ENCODE data around the gene EML1. TPM values are rescaled to one million over a fixed set of nuclear protein-coding genes. Genes with fewer than 3 reads are reported as not detected.

EML1 gene
- polyA plus RNA-seq, 3 donors: 34.2 to 37.2 (median 34.6) TPM

DNA sequence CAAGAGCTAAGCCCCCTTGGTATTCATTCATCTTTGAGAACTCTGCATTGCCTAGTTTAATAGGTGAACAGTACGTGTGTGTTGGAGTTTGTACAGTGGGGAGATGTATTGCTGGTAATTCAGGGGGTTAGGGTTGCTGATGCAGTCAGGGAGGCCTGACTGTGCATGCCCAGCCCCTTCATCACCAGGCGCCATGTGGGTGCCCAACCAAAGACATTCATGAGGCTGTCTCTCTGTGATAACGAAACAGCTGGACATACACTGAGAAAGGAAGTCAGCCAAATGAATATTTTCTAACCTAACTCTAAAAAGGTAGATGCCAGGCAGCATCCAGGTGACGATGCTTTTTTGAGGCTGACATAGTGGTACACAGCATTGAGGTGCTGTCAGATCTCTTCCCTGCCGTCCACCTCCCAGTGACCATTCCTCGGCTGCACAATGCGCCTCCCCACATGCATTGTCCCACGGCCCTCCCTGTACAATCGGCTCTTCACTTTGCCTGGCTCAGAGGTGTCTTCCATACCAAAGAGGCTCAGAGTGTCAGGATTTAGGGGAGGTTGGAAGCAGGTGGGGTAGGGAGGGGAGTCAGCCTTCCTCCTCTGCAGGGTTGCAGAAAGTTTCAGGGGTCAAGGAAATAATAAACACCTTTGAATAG lies 19.0 kb downstream of the EML1 start:
- DNase-seq (ENCODE audit: extremely low read depth in 1 of 11, low read depth in 9 of 11, low spot score in 4 of 11): no peak

DNA sequence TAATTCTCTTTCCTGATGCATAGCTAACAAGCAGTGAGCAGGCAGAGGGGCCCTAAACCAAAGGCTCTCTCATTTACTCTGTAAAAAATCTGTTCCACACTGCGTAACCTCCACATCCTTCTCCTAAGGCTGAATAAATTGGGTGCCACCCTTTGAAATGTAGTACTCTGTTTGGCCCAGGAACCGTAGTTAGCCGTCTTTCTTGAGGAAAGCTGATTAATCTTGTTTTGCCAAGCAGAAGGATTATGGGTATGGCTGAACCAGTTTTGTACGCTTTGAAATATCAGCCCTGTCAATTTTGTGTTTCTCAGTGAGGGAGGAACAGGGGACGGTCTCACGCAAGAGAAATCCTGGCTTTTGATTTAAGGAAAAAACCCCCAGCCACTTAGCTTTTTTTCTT lies 19.7 kb downstream of the EML1 start:
- no peak for DNase-seq (ENCODE audit: extremely low read depth in 1 of 11, low read depth in 9 of 11, low spot score in 4 of 11)

DNA sequence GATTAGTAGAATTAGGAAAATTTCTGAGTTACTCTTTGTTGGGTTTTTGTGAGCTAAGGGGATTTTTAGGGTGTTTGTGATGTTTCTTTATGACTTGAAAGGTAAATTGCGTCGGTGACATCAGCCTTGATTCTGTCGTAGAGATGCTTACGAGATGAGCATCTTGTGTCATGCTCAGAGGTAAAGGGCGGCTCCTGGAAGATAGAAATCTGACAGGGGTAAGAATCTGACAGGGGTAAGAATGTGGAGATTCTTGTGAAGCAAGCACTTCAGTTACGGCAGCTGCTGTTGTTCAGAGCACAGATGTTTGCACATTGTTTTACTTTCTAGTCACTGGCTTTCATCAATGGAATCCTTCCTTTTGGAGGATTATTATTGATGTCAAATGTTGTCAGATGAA lies 22.5 kb downstream of the EML1 start:
- DNase-seq (ENCODE audit: extremely low read depth in 1 of 11, low read depth in 9 of 11, low spot score in 4 of 11): no peak

DNA sequence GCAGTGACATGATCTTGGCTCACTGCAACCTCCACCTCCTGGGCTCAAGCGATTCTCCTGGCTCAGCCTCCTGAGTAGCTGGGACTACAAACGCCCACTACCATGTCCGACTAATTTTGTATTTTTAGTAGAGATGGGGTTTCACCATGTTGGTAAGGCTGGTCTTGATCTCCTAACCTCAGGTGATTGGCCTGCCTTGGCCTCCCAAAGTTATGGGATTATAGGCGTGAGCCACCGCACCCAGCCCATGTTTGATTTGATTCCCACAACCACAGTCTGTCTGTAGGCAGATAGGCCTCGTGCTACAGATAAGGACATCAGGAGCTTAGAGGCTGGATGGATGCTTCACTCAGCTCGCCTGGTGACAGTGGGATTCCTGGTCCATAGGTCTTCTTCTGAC lies 23.0 kb downstream of the EML1 start:
- DNase-seq (ENCODE audit: extremely low read depth in 1 of 11, low read depth in 9 of 11, low spot score in 4 of 11): no peak

DNA sequence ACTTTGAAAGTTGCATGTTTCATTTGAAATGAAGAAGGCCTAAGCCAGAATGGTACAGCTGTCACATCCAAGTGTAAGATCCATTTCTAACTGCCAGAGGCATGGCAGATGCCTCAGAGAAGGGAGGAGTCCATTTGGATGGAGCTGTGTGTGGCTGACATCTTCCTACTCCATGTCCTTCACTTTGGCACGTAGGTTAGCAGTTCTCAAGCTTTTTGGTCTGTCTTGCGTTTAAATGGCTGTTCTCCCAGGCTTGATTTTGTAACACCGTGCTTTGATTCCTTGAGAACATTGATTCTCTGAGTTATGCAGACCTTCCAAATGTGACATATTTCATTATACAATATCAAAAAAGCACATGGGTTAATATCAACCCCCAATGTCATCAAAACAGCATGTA lies 23.4 kb downstream of the EML1 start:
- no peak for DNase-seq (ENCODE audit: extremely low read depth in 1 of 11, low read depth in 9 of 11, low spot score in 4 of 11)

DNA sequence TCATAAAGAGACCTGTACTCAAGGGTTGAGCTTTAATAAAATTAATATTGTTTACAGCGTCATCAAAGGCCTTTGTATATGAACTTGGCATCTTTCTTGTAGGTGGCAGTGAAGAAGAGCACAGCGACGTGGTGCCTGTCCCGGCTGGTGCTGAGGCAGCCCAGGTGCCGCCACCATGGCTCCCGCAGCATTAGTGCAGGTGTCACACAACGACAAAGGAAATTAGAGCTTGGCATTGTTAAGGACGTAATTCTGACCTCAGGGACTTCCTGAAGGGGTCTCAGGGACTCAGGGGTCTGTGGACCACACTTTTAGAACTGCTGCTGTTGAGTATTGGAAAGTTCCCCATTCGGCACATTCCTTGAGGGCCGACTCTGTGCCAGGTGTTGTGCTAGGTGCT lies 24.1 kb downstream of the EML1 start:
- no peak for DNase-seq (ENCODE audit: extremely low read depth in 1 of 11, low read depth in 9 of 11, low spot score in 4 of 11)

DNA sequence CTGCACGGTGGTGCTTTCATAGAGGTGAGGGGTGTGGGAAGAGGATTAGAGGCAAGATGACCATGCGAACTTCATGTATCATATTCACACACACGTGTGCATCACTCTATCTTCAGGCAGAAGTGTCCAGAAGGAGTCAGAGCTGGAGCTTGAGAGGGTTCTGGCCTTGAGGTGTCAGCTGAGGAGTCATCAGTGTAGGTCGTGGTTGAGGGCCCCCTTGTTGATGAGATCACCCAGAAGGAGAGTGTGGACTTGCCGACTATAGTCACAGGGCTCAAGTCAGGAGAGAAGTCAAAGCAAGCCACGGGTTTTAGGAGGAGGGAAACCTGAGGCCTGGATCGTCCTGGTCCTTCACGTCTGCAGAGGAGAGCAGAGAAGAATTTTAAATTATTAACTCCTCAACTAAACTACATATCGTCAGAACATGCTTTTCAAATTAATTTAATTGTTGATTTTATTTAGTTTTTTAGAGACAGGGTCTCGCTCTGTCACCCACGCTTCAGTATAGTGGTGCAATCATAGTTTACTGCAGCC lies 25.4 kb downstream of the EML1 start:
- DNase-seq (ENCODE audit: extremely low read depth in 1 of 11, low read depth in 9 of 11, low spot score in 4 of 11): no peak

DNA sequence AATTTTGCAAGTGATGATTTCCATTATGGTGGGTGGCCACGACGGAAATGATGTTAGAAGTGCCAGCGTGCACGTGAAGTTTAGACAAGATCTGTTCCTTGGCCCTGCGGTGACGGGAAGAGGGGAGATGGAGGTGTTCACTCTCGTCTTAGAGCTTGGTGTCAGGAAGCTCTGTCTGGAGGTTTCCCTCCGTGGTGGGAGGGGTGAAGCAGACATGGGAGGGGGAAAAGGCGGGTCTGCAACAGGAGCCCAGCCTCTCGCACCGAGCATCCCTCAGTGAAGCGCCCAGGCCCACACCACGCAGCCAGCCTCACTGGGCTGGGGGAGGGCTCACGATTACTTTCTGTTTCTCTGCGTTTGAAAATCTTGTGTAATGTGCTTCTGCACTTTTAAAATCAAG lies 26.3 kb downstream of the EML1 start:
- DNase-seq (ENCODE audit: extremely low read depth in 1 of 11, low read depth in 9 of 11, low spot score in 4 of 11): no peak

DNA sequence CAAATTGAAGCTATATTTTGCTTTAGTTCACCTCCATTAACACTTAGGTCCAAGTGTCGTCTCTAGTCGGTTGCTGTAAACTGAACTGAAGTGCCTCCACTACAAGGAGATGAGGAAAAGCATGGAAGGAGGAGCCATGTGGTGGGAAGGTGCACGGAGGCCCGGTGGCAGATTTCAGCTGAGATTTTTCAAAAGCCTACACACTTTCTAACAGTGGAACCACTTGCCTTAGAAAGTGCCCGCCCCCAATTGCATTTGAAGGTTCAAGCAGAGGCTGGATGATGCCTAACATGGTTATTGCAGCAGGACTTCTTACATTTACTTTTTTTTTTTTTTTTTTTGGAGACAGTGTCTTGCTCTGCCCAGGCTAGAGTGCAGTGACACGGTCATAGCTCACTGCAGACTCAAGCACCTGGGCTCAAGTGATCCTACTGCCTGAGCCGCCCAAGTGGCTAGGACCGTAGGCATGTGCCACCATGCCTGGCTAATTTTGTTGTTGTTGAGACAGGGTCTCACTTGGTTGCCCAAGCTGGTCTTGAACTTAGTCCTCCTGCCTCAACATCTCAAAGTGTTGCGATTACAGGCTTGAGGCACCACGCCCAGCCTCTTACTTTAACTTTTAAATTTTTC lies 27.6 kb downstream of the EML1 start:
- no peak for DNase-seq (ENCODE audit: extremely low read depth in 1 of 11, low read depth in 9 of 11, low spot score in 4 of 11)

DNA sequence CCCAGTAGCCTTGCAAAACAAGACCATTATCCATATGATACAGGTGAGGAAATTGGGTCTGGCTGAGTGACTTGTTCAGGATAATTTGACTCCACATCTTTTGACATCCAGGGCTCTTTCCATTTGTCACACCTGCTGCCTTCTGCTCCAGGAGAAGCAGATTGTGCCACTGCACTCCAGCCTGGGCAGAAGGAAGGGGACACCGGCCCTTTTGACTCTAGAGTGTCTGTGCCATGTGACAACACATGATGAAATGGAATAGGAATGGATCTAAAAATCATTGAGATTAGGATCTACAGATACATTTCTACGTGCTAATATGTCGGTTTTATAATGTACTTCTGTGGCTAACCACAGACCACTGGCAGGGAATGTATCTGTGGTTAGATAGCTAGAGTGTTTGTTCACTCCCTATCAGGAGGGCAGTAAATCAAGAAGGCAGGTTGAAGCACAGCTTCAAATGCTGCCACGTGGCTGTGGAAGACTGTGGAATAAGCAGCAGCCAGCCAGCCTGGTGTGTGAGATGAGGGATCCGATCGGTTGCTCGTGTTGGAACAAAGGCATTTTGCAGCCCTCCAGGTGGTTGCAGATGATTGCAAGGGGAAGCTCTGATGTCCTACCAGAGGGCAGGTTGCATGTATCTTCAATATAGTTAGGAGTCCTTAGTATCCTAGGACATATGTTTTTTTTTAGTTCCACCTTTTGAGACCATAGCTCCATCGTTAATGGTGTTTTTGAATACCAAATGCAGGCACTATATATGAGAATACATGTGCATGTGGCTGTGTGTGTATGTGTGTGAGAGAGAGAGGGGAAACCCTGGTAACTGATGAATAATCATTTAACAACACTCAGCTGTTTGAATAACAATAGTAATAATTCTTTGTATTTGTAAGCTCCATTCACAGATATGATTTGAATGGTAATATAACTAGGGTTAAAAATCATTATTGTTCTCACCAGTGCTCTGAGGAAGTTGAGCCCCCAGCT lies 28.6 kb downstream of the EML1 start:
- peak in 7 of 11 donors; percentile 13 to 33 (median 24) for DNase-seq (ENCODE audit: extremely low read depth in 1 of 11, low read depth in 9 of 11, low spot score in 4 of 11)

DNA sequence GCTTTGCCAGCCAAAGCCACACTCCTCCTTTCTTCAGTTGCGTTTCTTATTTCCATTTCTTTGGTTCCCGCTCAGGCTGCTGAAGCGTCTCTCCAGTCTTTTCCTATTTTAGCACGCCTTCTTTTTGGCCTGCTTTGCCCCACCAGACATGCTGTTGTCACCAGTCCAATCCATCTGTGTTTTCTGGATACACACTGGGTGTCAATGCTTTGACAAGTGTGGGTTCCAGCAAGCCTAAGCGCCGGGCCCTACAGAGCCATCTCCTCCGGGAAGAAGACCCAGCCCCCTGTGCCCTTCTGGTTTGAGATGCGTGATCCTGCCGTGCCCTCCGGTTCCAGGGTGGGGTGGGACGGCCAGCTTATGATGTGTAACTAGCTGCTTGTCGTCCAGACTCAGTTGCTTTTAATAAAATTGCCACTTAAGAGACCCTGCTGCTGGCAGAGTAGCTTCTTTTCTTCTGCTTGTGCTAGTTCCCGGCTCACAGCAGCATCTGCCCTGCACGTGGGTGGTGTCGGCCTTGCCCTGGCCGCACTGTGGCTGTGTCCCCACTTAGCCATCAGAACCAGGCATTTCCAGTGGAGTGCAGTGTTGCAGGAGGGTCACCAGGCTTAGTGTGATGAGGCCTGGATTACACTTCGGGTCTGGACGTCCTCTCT lies 29.7 kb downstream of the EML1 start:
- DNase-seq (ENCODE audit: extremely low read depth in 1 of 11, low read depth in 9 of 11, low spot score in 4 of 11): no peak

DNA sequence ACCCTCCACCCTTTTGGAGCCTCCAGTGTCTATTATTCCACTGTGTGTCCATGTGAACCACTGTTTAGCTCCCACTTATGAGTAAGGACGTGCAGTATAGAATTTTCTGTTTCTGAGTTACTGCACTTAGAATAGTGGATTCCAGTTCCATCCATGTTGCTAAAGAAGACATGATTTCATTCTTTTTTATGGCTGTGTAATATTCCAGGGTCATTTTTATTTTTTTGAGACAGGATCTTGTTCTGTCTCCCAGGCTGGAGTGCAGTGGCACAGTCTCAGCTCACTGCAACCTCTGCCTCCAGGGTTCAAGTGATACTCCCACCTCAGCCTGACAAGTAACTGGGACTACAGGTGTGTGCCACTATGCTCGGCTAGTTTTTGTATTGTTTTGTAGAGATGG lies 31.6 kb downstream of the EML1 start:
- DNase-seq (ENCODE audit: extremely low read depth in 1 of 11, low read depth in 9 of 11, low spot score in 4 of 11): no peak

DNA sequence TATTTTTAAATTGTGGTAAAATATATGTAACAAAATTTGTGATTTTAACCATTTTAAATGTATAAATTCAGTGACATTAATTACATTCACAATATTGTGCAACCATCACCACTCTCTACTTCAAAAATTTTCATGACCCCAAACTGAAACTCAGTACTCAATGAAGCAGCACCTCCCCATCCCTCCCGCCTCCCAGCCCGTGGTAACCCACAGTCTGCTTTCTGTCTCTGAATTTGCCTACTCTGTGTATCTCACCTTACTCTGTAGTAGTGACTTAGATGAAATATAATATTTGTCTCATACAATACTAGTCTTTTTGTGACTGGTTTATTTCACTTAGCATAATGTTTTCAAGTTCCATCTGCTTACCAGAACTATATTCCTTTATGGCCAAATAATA lies 36.2 kb downstream of the EML1 start:
- no peak for DNase-seq (ENCODE audit: extremely low read depth in 1 of 11, low read depth in 9 of 11, low spot score in 4 of 11)

DNA sequence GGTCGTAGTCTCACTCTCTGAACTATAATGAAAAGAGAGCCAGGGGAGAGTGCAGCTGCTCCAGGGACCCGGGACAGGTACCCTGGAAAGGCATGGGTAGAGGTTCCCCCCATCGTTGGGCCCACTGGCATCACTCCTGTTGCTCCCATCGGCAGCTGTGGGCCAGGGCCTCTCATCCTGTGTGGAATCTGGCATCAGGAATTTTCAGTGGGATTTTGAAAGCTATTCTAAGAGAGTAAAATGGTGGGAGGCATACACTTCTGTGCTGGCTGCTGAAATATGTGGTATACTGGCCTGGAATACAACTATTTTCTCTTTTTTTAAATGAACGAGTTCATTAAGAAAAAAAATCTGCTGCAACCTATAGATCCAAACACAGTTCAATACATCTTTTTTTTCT lies 38.1 kb downstream of the EML1 start:
- DNase-seq (ENCODE audit: extremely low read depth in 1 of 11, low read depth in 9 of 11, low spot score in 4 of 11): no peak

DNA sequence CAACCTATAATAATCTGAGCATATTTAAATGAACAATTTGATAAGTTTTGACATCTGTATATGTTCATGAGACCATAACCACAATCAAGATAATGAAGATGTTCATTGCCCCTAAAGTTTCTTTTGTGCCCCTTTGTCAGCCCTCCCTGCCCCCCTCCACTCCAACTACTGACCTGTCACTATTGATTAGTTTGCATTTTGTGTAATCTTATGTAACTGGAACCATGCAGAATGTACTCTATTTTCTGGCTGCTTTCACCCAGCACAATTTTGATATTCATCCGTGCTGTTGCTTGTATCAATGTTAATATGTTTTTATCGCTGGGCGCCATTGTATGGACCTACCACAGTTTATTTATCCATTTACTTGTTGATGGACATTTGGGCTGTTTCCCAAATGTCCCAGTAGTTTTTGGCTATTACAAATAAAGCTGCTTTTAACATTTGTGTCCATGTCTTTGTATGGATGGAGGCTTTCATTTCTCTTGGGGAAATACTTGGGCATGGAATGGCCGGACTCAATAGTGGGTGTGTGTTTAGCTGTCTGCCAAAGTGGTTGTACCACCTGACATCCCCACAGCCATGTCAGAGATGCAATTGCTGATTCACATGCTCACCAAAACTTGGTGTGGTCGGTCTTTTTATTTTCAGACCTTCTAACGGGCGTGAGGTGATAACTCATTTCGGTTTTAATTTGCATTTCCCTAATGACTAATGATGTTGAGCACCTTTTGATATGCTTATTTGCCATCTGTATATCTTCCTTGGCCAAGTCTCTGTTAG lies 38.9 kb downstream of the EML1 start:
- DNase-seq (ENCODE audit: extremely low read depth in 1 of 11, low read depth in 9 of 11, low spot score in 4 of 11): no peak

DNA sequence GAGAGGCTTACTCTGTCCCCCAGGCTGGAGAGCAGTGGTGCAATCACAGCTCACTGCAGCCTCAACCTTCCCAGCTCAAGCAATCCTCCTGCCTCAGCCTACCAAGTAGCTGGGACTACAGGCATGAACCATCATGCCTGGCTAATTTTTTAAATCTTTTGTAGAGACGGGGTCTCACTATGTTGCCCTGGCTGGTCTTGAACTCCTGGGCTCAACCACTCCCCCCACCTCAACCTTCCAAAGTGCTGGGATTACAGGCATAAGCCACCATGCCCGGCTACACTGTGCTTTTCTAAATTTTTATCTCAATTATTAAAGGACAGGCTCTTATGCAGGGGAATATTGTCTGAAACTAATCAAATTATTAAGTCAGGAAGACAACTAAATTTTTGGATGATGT lies 44.6 kb downstream of the EML1 start:
- DNase-seq (ENCODE audit: extremely low read depth in 1 of 11, low read depth in 9 of 11, low spot score in 4 of 11): no peak

DNA sequence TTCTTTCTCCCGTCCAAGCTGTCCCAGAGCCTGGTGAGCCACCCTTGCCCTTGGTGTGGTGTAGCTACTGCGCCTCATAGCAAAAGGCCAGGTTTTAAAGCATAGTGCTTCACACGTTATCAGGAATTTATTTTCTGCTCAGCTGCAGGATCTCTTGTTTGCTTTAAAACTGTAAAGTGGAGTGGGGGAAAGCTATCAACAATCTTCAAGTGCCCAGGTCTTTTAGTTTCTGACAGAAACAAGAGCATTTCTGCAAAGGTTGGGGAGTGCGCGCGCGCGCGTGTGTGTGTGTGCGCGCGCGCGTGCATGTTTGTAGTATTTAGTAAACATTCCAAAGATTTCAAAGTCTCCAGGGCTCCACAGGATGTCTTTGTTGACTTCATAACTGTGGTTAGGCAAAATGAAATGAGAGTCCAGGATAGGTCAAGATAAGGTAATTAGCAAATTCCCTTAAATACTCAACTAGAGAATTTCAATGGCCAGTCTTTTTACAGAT lies 45.5 kb downstream of the EML1 start:
- peak in 1 of 11 donors; percentile 17 for DNase-seq (ENCODE audit: extremely low read depth in 1 of 11, low read depth in 9 of 11, low spot score in 4 of 11)

DNA sequence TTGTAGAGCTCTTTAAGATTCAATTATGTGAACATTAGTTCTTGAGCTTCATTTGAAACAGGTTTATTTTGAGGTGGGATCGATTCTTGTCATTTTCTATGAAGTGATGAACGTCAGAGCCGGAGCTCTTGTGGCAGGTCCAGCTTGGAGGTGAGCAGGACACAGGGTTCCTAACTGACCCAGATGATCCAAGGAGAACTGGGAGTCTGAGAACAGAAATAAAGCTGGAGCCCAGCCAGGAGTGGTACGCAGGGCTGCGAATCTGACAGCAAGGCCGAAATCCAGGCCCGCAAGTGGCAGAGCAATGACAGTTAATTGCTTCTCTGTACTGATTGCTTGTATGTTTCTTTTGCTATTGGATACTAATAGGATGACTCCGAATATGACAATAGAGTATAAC lies 46.5 kb downstream of the EML1 start:
- no peak for DNase-seq (ENCODE audit: extremely low read depth in 1 of 11, low read depth in 9 of 11, low spot score in 4 of 11)
